K562 (cell line): ENCODE measurements around the gene PACRG. TPM values are rescaled to one million over a fixed set of nuclear protein-coding genes. Genes with fewer than 3 reads are reported as not detected.

Source experiments
- ATAC-seq: fragments of 200-7000 bp; cut with Tn5 transposase; 3 replicates; pipeline ENCODE4 v1.9.1; 2020; ENCODE audit warnings: moderate library complexity
- BruUV-seq: library from RNA; stranded (reverse); fragments of 400-500 nt; replicated peaks from 2 replicates; lab custom pipeline; 2021; lab: Mats Ljungman, UMichigan
- CTCF ChIA-PET: fragments of 300-600 bp; formaldehyde crosslinking; extraction: SDS; loops from one replicate; lab custom pipeline; 2021; ENCODE audit warnings: low intra/inter-chr PET ratio; lab: Yijun Ruan, JAX
- POLR2A ChIA-PET: fragments of 300-600, 350-650 bp; sonication (Branson Sonifier 250); formaldehyde crosslinking; extraction: SDS; loops from one replicate; lab custom pipeline; 2021; ENCODE audit warnings: antibody characterized with exemption, inconsistent platforms; lab: Yijun Ruan, JAX
- DNase-seq, 4 experiments: peaks; one replicate each; pipeline versions ENCODE4 v3.0.0 to v3.0.0-alpha.2; 2011 to 2018; ENCODE audit warnings: low spot score in 3 of 4, mixed read lengths in 3 of 4; ENCODE audit errors: extremely low read depth in 1 of 4
- FAIRE-seq: peaks from 2 replicates; lab custom pipeline; 2011; peaks lifted over from hg19 to GRCh38; lab: Jason Lieb, UNC
- H2AFZ ChIP-seq: 2 replicates; pipeline ENCODE4 v1.6.0; 2011; ENCODE audit warnings: low read depth, low read length, control low read depth, inconsistent platforms
- H3K27ac ChIP-seq: fragments of 200-600 bp; 3 replicates; pipeline ENCODE4 v1.8.0; 2011; ENCODE audit warnings: low read depth, mild to moderate bottlenecking, control low read depth, inconsistent platforms, low read length, moderate library complexity, mixed read lengths; ENCODE audit errors: extremely low read depth
- H3K27me3 ChIP-seq, 2 experiments: fragments of 300-600 bp in 1 of 2; 2 replicates in 1 of 2; 3 replicates in 1 of 2; pipeline versions ENCODE4 v1.6.0 to v1.8.0; 2011; ENCODE audit warnings: inconsistent platforms in 2 of 2, low read length in 2 of 2, mild to moderate bottlenecking in 1 of 2, mixed read lengths in 1 of 2, moderate library complexity in 1 of 2; ENCODE audit not compliant: control insufficient read depth in 2 of 2, insufficient read depth in 2 of 2
- H3K36me3 ChIP-seq: fragments of 300-600 bp; 3 replicates; pipeline ENCODE4 v1.8.0; 2011; ENCODE audit warnings: mild to moderate bottlenecking, low read length, inconsistent platforms; ENCODE audit not compliant: control insufficient read depth, insufficient read depth
- H3K4me1 ChIP-seq, 2 experiments: fragments of 200-600 bp in 1 of 2; replicated peaks in 1 of 2; 2 replicates in 1 of 2; 3 replicates in 1 of 2; pipeline versions ENCODE4 v1.5.1 to v1.8.0; 2011; ENCODE audit warnings: inconsistent platforms in 2 of 2, low read length in 2 of 2, mild to moderate bottlenecking in 1 of 2, mixed read lengths in 1 of 2, moderate library complexity in 1 of 2; ENCODE audit not compliant: control insufficient read depth in 2 of 2, insufficient read depth in 2 of 2
- H3K4me2 ChIP-seq: 2 replicates; pipeline ENCODE4 v1.6.1; 2011; ENCODE audit warnings: low read length, control low read depth, inconsistent platforms, mixed read lengths; ENCODE audit not compliant: insufficient read depth
- H3K4me3 ChIP-seq: fragments of 200-600 bp; sonication (generic), shearing (Covaris generic); 2 replicates; pipeline ENCODE4 v1.5.1; 2016; ENCODE audit warnings: control low read depth, inconsistent platforms
- H3K79me2 ChIP-seq: fragments of 200-600 bp; 3 replicates; pipeline ENCODE4 v1.8.0; 2011; ENCODE audit warnings: low read length, inconsistent platforms; ENCODE audit not compliant: control insufficient read depth, insufficient read depth
- H3K9ac ChIP-seq, 2 experiments: 2 replicates each; pipeline versions ENCODE4 v1.6.0 to v1.6.1; 2011; ENCODE audit warnings: low read depth in 2 of 2, low read length in 2 of 2, control low read depth in 1 of 2, inconsistent platforms in 1 of 2, mild to moderate bottlenecking in 1 of 2, mixed read lengths in 1 of 2; ENCODE audit not compliant: insufficient read depth in 1 of 2
- H3K9me1 ChIP-seq: one replicate; pipeline ENCODE4 v1.6.0; 2011; ENCODE audit warnings: inconsistent platforms, mild to moderate bottlenecking, low read length, moderate library complexity; ENCODE audit not compliant: control insufficient read depth, insufficient read depth
- H3K9me3 ChIP-seq: replicated peaks from 2 replicates; pipeline ENCODE4 v1.5.1; 2011; ENCODE audit warnings: low read depth, low read length, inconsistent platforms; ENCODE audit not compliant: control insufficient read depth, insufficient read depth
- H4K20me1 ChIP-seq: replicated peaks from 2 replicates; pipeline ENCODE4 v1.6.1; 2011; ENCODE audit warnings: low read length, inconsistent platforms, mixed read lengths; ENCODE audit not compliant: control insufficient read depth, insufficient read depth
- HNRNPL ChIP-seq: fragments of 200-400 bp; formaldehyde crosslinking; IDR thresholded peaks from 2 replicates; pipeline ENCODE4 v1.6.1; 2017; ENCODE audit warnings: low read depth, mild to moderate bottlenecking, low read length
- KAT2B ChIP-seq: IDR thresholded peaks from one replicate; pipeline ENCODE4 v1.6.1; 2012; ENCODE audit warnings: low read depth, mild to moderate bottlenecking, control low read depth, inconsistent platforms, low read length, moderate library complexity
- SP2 ChIP-seq: IDR thresholded peaks from 2 replicates; pipeline ENCODE4 v1.6.1; 2011; ENCODE audit warnings: mild to moderate bottlenecking, low read depth, low read length, moderate library complexity; ENCODE audit not compliant: poor library complexity, severe bottlenecking; ENCODE audit errors: extremely low read depth
- TAF9B ChIP-seq: fragments of 450-650 bp; IDR thresholded peaks from 2 replicates; pipeline ENCODE4 v1.6.1; 2018; ENCODE audit warnings: mild to moderate bottlenecking; ENCODE audit not compliant: partially characterized antibody
- ZNF444 ChIP-seq: fragments of 250-450 bp; sonication (Bioruptor Pico); IDR thresholded peaks from 2 replicates; pipeline ENCODE4 v1.4.0; 2020; ENCODE audit warnings: mild to moderate bottlenecking, moderate library complexity
- ZNF766 ChIP-seq: fragments of 200-800 bp; sonication (Bioruptor generic); conservative IDR thresholded peaks from 2 replicates; pipeline ENCODE4 v1.6.1; 2016; ENCODE audit warnings: missing genetic modification characterization, missing compliant biosample characterization
- WGBS: fragments of 100-300 bp; shearing (Covaris generic); methylation state at CpG from one replicate; pipeline ENCODE4 v1.1.6; 2016; ENCODE audit warnings: low coverage, mixed read lengths; ENCODE audit not compliant: insufficient coverage; ENCODE audit errors: missing lambda C conversion rate; 5-methylcytosine and 5-hydroxymethylcytosine counted together
- in situ Hi-C: fragments of 300-500 bp; cut with MboI; formaldehyde crosslinking; loops from 4 replicates; pipeline ENCODE4 v1.15.0; 2018; ENCODE audit warnings: inconsistent platforms, mixed read lengths
- intact Hi-C: fragments of 100-400 bp; cut with micrococcal nuclease; formaldehyde crosslinking; loops from 2 replicates; pipeline ENCODE4 v1.14.2; 2022
- polyA plus RNA-seq, 8 experiments: library from polyadenylated mRNA; depleted of rRNA in 4 of 8; stranded (reverse) in 5 of 8; unstranded in 3 of 8; fragments of >200 nt; fragmentation: Nextera tagmentation in 2 of 8; fragmentation: Illumina TruSeq in 1 of 8; extraction: Ambion mirVana in 2 of 8; extraction: Trizol in 1 of 8; gene quantifications; 2 replicates each; pipeline versions ENCODE4 v1.2.1 to v1.2.3, GENCODE V29; 2011 to 2014; ENCODE audit warnings: inconsistent platforms in 1 of 8, missing spikeins in 1 of 8
- total RNA-seq, 7 experiments: library from RNA; depleted of rRNA in 6 of 7; stranded (reverse); fragments of >200 nt in 6 of 7; fragmentation: Illumina TruSeq in 2 of 7; extraction: Trizol in 2 of 7; gene quantifications; 2 replicates each; pipeline versions ENCODE4 v1.2.1 to v1.2.3, GENCODE V29; 2011 to 2021; ENCODE audit warnings: low replicate concordance in 1 of 7
- TF ChIP-seq, protein P1 (sequence below): fragments of 450-650 bp; formaldehyde crosslinking; IDR thresholded peaks from 2 replicates; pipeline ENCODE4 v1.4.0; 2022; ENCODE audit warnings: missing genetic modification characterization

The PACRG gene
- total and polyA plus RNA-seq, 9 of the 15 experiments (the other 6 are each of a cell fraction or from before 2014, with no cell fraction given), result 0.04 TPM; not detected in 8

GRCh38 chr6:163083141-163083540 is 355.4 kb downstream of the PACRG start:
- no peak overlapping the region for H3K27ac ChIP-seq
- intact Hi-C loops, result no loop called here
- POLR2A ChIA-PET, result interaction anchor here (0.6 to 0.8 kb wide), 2 partner anchors 13 to 1417 kb away, joined by 3 to 4 read pairs; no protein-coding TSS in a partner anchor
- no peak overlapping the region for H2AFZ ChIP-seq
- 0% methylated on average over 3 of the region's 3 CpGs for WGBS
- no peak overlapping the region for H3K4me3 ChIP-seq
- DNase-seq, result no peak
- no peaks in the 10 kb centered on the region for H3K36me3 ChIP-seq
- no peaks in the 10 kb centered on the region for H3K9me1 ChIP-seq
- TF ChIP-seq SP2 (no peak), KAT2B (no peak), ZNF444 (CRISPR knock-in tag) (no peak), HNRNPL (no peak), ZNF766 (CRISPR knock-in tag) (no peak), TAF9B (no peak)
- TF ChIP-seq, protein P1, sequence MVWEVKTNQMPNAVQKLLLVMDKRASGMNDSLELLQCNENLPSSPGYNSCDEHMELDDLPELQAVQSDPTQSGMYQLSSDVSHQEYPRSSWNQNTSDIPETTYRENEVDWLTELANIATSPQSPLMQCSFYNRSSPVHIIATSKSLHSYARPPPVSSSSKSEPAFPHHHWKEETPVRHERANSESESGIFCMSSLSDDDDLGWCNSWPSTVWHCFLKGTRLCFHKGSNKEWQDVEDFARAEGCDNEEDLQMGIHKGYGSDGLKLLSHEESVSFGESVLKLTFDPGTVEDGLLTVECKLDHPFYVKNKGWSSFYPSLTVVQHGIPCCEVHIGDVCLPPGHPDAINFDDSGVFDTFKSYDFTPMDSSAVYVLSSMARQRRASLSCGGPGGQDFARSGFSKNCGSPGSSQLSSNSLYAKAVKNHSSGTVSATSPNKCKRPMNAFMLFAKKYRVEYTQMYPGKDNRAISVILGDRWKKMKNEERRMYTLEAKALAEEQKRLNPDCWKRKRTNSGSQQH (CRISPR knock-in tag), result no peak
- TF ChIP-seq, all 486 proteins: peak for 0
- FAIRE-seq (no peak), ATAC-seq (no peak)
- H4K20me1 ChIP-seq, result no peaks in the 10 kb centered on the region
- CTCF ChIA-PET, result no interaction called here
- no peaks in the 10 kb centered on the region for H3K4me1 ChIP-seq
- H3K9ac ChIP-seq, result no peak overlapping the region
- in situ Hi-C loops, result no loop called here
- H3K27me3 ChIP-seq, result no peaks in the 10 kb centered on the region
- H3K79me2 ChIP-seq, result no peaks in the 10 kb centered on the region
- BruUV-seq, result no TSS peak
- H3K4me2 ChIP-seq, result no peak overlapping the region
- H3K9me3 ChIP-seq, result no peaks in the 10 kb centered on the region
